Peyer's patch (tissue), 4 donors: Measurements from ENCODE around the gene CAPS. TPM values are rescaled to one million over a fixed set of nuclear protein-coding genes. Genes with fewer than 3 reads are reported as not detected.

Experiments used
- DNase-seq, 3 donors: peaks; one replicate each; pipeline ENCODE4 v3.0.0-alpha.2; 2017 to 2019
- H3K27ac ChIP-seq, 4 donors: fragments of 200-600 bp; sonication (generic); one replicate each; pipeline ENCODE4 v1.5.1; 2016 to 2019
- H3K27me3 ChIP-seq, 2 donors: fragments of 200-600 bp; sonication (generic); one replicate each; pipeline ENCODE4 v1.5.1; 2019
- H3K36me3 ChIP-seq, 3 donors: fragments of 200-600 bp; sonication (generic); one replicate each; pipeline ENCODE4 v1.5.1; 2016 to 2019
- H3K4me1 ChIP-seq, 4 donors: fragments of 200-600 bp; sonication (generic); one replicate each; pipeline ENCODE4 v1.5.1; 2016 to 2019
- H3K4me3 ChIP-seq, 4 donors: fragments of 200-600 bp; sonication (generic); 1 replicate in 3 of 4; 2 replicates in 1 of 4; pipeline ENCODE4 v1.5.1; 2016 to 2019; ENCODE audit warnings: mild to moderate bottlenecking in 1 of 4
- H3K9me3 ChIP-seq, 4 donors: fragments of 200-600 bp; sonication (generic); one replicate each; pipeline ENCODE4 v1.5.1; 2016 to 2019; ENCODE audit warnings: mild to moderate bottlenecking in 1 of 4
- CTCF ChIP-seq, 6 experiments: fragments of 450-650 bp in 4 of 6; fragments of 200-600 bp in 2 of 6; sonication (generic) in 1 of 6; IDR thresholded peaks; one replicate each; pipeline ENCODE4 v1.5.1; 2017 to 2019; ENCODE audit warnings: antibody characterized with exemption in 6 of 6, mild to moderate bottlenecking in 3 of 6, moderate library complexity in 1 of 6
- POLR2A ChIP-seq, 2 donors: fragments of 450-650 bp; IDR thresholded peaks; one replicate each; pipeline ENCODE4 v1.5.1; 2017; ENCODE audit warnings: antibody characterized with exemption in 2 of 2, mild to moderate bottlenecking in 2 of 2, moderate library complexity in 2 of 2
- total RNA-seq, 4 donors: library from RNA; depleted of rRNA; stranded (reverse); fragments of >200 nt; gene quantifications; one replicate each; pipeline ENCODE4 v1.1.0, GENCODE V29; 2016

CAPS gene
- total RNA-seq, 4 donors from 2014 or later: 9.5 to 44.6 (median 24.4) TPM

- Histone ChIP-seq H3K4me1 (peaks cover 0 to 26% (median 9%) of the 10 kb centered on the region in 4 donors), H3K4me3 (peak within 1 kb of the TSS; percentile 75 to 89 (median 86)), H3K27ac (peak within 1 kb of the TSS; percentile 85 to 91 (median 90)), H3K36me3 (peaks cover 0 to 18% (median 0%) of the 10 kb centered on the region in 3 donors), H3K9me3 (no peaks in the 10 kb centered on the region), H3K27me3 (no peaks in the 10 kb centered on the region)
- peak; percentile 100 for DNase-seq
- TF ChIP-seq CTCF (IDR thresholded peaks at IDR 0.05): peak in 1 of 6 experiments; percentile 12
- TF ChIP-seq POLR2A (IDR thresholded peaks at IDR 0.05): peak; percentile 77 to 78
Observed at GRCh38 chr19:5904352-5905113, 9.5 kb upstream of the CAPS start, which contains the start of gene VMAC. VMAC (plus strand) TSS chr19:5904872; CDS start chr19:5904891, 19 bp downstream.

GRCh38 chr19:5905114-5905778, 8.8 kb upstream of the CAPS start:
- peak in 1 of 3 donors; percentile 42 for DNase-seq
- H3K9me3 ChIP-seq: no peaks in the 10 kb centered on the region
- H3K27ac ChIP-seq: peak overlapping the region; percentile 67 to 91 (median 85)
- H3K4me1 ChIP-seq: peaks cover 0 to 26% (median 9%) of the 10 kb centered on the region in 4 donors
- peaks cover 0 to 19% (median 0%) of the 10 kb centered on the region in 3 donors for H3K36me3 ChIP-seq
- H3K4me3 ChIP-seq: peak overlapping the region; percentile 75 to 89 (median 82)
- no peaks in the 10 kb centered on the region for H3K27me3 ChIP-seq
- TF ChIP-seq POLR2A (IDR thresholded peaks at IDR 0.05) (no peak), CTCF (IDR thresholded peaks at IDR 0.05) (no peak)

GRCh38 chr19:5907241-5907640, 6.8 kb upstream of the CAPS start:
- DNase-seq: no peak
- Histone ChIP-seq H3K4me3 (no peak overlapping the region), H3K9me3 (no peaks in the 10 kb centered on the region), H3K27me3 (no peaks in the 10 kb centered on the region), H3K36me3 (peaks cover 0 to 17% (median 0%) of the 10 kb centered on the region in 3 donors), H3K27ac (no peak overlapping the region), H3K4me1 (peaks cover 0 to 19% (median 9%) of the 10 kb centered on the region in 4 donors)
- TF ChIP-seq POLR2A (IDR thresholded peaks at IDR 0.05) (no peak), CTCF (IDR thresholded peaks at IDR 0.05) (no peak)

GRCh38 chr19:5908773-5909442, 5.1 kb upstream of the CAPS start:
- no peaks in the 10 kb centered on the region for H3K9me3 ChIP-seq
- H3K36me3 ChIP-seq: peaks cover 0 to 17% (median 0%) of the 10 kb centered on the region in 3 donors
- no peak overlapping the region for H3K27ac ChIP-seq
- no peak overlapping the region for H3K4me3 ChIP-seq
- no peaks in the 10 kb centered on the region for H3K27me3 ChIP-seq
- TF ChIP-seq CTCF (IDR thresholded peaks at IDR 0.05) (no peak), POLR2A (IDR thresholded peaks at IDR 0.05) (no peak)
- peaks cover 0 to 13% (median 9%) of the 10 kb centered on the region in 4 donors for H3K4me1 ChIP-seq
- peak in 1 of 3 donors; percentile 46 for DNase-seq

- Histone ChIP-seq H3K36me3 (peaks cover 0 to 24% (median 0%) of the 10 kb centered on the region in 3 donors), H3K27ac (no peak overlapping the region), H3K4me3 (no peak overlapping the region), H3K27me3 (no peaks in the 10 kb centered on the region), H3K4me1 (peaks cover 0 to 13% (median 5%) of the 10 kb centered on the region in 4 donors), H3K9me3 (no peaks in the 10 kb centered on the region)
- no peak for DNase-seq
- TF ChIP-seq POLR2A (IDR thresholded peaks at IDR 0.05): no peak
- no peak for TF ChIP-seq CTCF (IDR thresholded peaks at IDR 0.05)
Observed at GRCh38 chr19:5910638-5910907, 3.5 kb upstream of the CAPS start.
